NCI-H128 (cell line): ENCODE results near the gene ARHGDIB.

ENCODE experiments used
- DNase-seq: peaks from one replicate; lab custom pipeline; 2025; ENCODE audit not compliant: unreplicated experiment; lab: John Stamatoyannopoulos, UW

ARHGDIB gene

DNA sequence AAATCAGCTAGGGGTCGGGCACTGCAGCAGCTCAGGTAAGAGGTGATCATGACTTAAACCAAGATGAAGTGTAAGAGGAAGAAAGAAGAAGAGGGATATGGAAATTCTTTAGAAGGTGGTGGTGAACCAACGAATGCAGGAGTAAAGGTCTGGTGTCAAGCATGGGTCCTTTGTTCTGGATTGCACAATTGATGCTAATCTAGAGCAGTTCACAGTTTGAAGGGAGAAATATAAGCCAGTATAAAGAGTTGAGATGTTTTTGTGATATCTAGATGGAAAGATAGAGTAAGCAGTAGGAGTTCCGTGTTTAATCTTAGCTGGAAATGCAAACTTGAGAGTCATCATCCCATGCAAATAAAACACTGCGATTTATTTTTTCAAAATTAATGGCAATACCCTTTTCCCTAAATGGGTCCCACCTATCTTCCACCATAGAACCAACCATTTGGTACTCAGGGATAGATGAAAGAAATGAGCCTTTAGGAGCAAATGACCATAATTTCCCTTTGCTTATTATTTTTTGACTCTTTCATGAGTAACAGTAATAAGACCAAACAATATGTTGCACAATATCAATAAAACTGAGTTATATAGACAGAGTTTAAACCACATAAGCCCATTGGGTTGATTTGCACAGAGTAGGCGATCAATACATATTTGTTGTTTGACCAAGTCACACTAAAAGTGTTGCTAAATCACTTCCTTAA lies 60.7 kb downstream of the ARHGDIB start:
- no peak for DNase-seq

DNA sequence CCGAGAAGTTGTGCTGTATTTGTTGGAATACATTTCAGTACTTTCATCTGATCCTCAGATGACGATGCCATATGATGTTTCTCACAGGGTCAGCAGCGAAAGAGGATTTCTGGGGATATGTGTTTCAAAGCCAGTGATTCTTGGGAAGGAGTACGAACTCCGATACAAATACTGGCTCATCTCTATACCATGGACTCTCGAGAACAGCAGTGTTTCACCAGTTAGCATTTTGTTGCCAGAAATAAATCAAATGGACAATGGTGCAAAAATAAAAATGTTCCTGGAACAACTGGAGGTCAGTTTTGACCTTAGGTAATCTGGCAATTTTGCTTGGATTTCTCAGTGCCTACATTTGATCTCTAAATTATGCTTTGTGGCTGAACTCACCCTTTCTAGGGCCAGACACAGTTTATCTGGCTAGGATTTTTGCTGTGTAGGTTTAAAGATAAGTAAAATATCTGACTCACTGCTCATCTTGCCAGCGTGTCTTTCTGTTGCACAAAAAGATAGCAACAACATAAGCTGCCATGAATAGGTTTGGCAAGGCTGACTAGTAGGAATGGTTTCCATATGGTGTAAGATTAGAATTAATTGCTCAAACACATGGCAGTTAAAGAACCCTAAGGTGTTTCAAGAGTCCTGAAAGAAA lies 64.8 kb downstream of the ARHGDIB start:
- no peak for DNase-seq

DNA sequence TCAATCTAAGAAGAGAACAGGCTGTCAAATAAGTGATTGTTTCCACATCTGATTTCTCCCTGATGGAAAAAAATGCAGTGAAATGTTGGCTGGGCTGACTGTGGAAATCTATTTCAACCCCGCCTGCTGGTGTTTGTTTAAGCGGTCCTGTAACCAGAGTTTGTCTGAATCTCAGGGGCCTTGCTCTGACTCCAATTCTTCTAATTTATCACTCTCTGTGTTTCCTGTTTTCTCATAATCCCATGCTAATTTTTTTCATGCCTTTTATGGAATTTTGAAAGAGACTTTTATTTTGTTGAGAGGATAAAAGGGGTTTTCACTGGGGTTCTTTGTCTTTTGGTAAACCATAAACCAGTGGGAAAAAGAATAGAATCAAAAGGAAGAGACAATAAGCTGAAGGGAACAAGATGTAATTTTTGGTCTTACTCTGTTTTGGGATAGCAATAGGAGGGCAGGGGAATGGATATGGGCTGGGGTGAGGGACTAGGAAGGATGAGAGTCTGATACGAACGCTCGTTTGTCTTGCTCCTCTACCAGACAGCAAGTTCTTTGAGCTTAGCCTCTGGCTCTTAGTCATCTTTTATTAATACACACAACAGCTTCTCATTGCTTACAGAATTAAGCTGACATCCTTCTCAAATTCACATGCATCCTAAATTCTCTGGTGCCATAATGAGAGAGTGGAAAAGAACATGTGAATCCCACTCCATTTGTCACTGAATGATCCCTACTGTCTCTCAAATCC lies 67.7 kb downstream of the ARHGDIB start:
- no peak for DNase-seq

DNA sequence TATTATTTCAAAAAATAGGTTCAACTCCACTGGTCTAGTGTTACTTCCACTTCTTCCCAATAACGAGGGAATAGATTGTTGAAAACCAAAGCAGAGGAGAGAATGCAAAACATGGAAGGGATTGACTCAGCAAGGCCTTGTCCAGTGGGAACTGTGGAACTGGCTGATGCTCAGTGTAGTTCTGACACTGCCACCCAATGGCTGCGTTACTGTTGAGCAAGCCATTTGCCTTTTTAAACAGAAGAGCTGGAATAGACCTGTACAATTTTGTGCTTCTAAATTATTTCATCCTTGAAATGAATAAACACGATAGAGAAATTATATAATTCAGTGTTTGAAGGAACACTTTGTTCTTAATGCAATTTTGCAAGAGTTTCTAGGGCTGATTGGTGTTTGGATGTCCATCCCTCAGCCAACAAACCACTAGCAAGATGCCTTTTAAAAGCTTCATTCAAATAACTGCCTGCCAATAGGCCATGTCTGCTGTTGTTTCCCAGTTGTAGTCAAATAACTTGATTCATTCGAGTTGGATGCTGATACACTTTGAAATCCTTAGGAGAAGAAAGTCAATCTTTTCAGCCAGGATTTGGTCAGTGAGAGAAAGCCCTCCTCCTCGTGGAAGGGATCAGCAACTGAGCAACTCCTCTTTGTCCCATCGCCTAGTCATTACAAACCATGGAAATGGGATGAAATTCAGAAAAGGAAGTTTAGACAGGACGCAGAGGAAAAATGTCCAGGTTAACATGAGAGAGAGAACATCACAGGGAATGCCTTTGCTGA lies 68.5 kb downstream of the ARHGDIB start:
- no peak for DNase-seq
